Ectodermal cell (in vitro differentiated cells): Measurements from ENCODE around the gene RABGAP1L.
"Not testable (repeated sequence)": the region's sequence is repeated elsewhere in the genome, so short reads cannot be mapped to it uniquely, and the experiment has no call there.

Experiments
- H3K27ac ChIP-seq: 2 replicates; pipeline ENCODE4 v1.7.0; 2013; ENCODE audit warnings: mild to moderate bottlenecking, low read depth, low read length; ENCODE audit not compliant: insufficient read depth, poor library complexity, severe bottlenecking
- H3K27me3 ChIP-seq: 2 replicates; pipeline ENCODE4 v1.7.0; 2013; ENCODE audit warnings: mild to moderate bottlenecking, low read length; ENCODE audit not compliant: insufficient read depth, control insufficient read depth, poor library complexity, severe bottlenecking
- H3K36me3 ChIP-seq: one replicate; pipeline ENCODE4 v1.7.0; 2013; ENCODE audit warnings: low read length; ENCODE audit not compliant: control insufficient read depth, insufficient read depth
- H3K4me1 ChIP-seq: one replicate; pipeline ENCODE4 v1.7.0; 2013; ENCODE audit warnings: low read length; ENCODE audit not compliant: control insufficient read depth, insufficient read depth
- H3K4me3 ChIP-seq: 2 replicates; pipeline ENCODE4 v1.7.0; 2013; ENCODE audit warnings: low read depth, low read length, control low read depth; ENCODE audit not compliant: insufficient read depth
- H3K9me3 ChIP-seq: 2 replicates; pipeline ENCODE4 v1.7.0; 2013; ENCODE audit warnings: mild to moderate bottlenecking, low read length, moderate library complexity; ENCODE audit not compliant: control insufficient read depth
- WGBS, 2 experiments: methylation state at CpG; one replicate each; pipeline ENCODE4 v1.1.7; 2013; ENCODE audit warnings: missing lambda C conversion rate in 2 of 2; 5-methylcytosine and 5-hydroxymethylcytosine counted together

Gene RABGAP1L

GRCh38 chr1:174393885-174394284 is 234.6 kb downstream of the RABGAP1L start:
- no peaks in the 10 kb centered on the region for H3K4me1 ChIP-seq
- H3K4me3 ChIP-seq: no peak overlapping the region
- 91 to 94% methylated on average over 3 to 4 of the region's 4 CpGs for WGBS, 2 experiments
- H3K27me3 ChIP-seq: no peaks in the 10 kb centered on the region
- no peaks in the 10 kb centered on the region for H3K9me3 ChIP-seq
- H3K27ac ChIP-seq: no peak overlapping the region
- H3K36me3 ChIP-seq: no peaks in the 10 kb centered on the region

- Histone ChIP-seq H3K4me3 (no peak overlapping the region), H3K36me3 (no peaks in the 10 kb centered on the region), H3K9me3 (no peaks in the 10 kb centered on the region), H3K4me1 (no peaks in the 10 kb centered on the region), H3K27ac (no peak overlapping the region), H3K27me3 (no peaks in the 10 kb centered on the region)
- 86 to 100% methylated on average over 1 of the region's 1 CpG for WGBS, 2 experiments
These were observed 237.9 kb downstream of the RABGAP1L start for GRCh38 chr1:174397261-174397660.

GRCh38 chr1:174398246-174398645 is 238.9 kb downstream of the RABGAP1L start:
- WGBS, 2 experiments: 89 to 92% methylated on average over 4 of the region's 4 CpGs
- Histone ChIP-seq H3K4me3 (no peak overlapping the region), H3K27me3 (no peaks in the 10 kb centered on the region), H3K36me3 (no peaks in the 10 kb centered on the region), H3K4me1 (no peaks in the 10 kb centered on the region), H3K9me3 (no peaks in the 10 kb centered on the region), H3K27ac (no peak overlapping the region)

- Histone ChIP-seq H3K27ac (no peak overlapping the region), H3K9me3 (no peaks in the 10 kb centered on the region), H3K36me3 (no peaks in the 10 kb centered on the region), H3K27me3 (no peaks in the 10 kb centered on the region), H3K4me1 (no peaks in the 10 kb centered on the region), H3K4me3 (no peak overlapping the region)
- WGBS, 2 experiments: 76 to 100% methylated on average over 1 of the region's 1 CpG
These were observed 239.9 kb downstream of the RABGAP1L start for GRCh38 chr1:174399211-174399610.

- Histone ChIP-seq H3K9me3 (no peaks in the 10 kb centered on the region), H3K27me3 (no peaks in the 10 kb centered on the region), H3K4me1 (no peaks in the 10 kb centered on the region), H3K27ac (no peak overlapping the region), H3K36me3 (no peaks in the 10 kb centered on the region), H3K4me3 (no peak overlapping the region)
- WGBS, 2 experiments: 93 to 96% methylated on average over 4 of the region's 4 CpGs
These were observed 241.8 kb downstream of the RABGAP1L start for GRCh38 chr1:174401075-174401474.

- Histone ChIP-seq H3K27me3 (no peaks in the 10 kb centered on the region), H3K9me3 (no peaks in the 10 kb centered on the region), H3K36me3 (no peaks in the 10 kb centered on the region), H3K27ac (no peak overlapping the region), H3K4me3 (no peak overlapping the region), H3K4me1 (no peaks in the 10 kb centered on the region)
- 92% methylated on average over 1 of the region's 1 CpG; no CpG with 5 or more reads in 1 of the 2 experiments for WGBS, 2 experiments
These were observed 245.9 kb downstream of the RABGAP1L start for GRCh38 chr1:174405219-174405618.

- no peaks in the 10 kb centered on the region for H3K27me3 ChIP-seq
- H3K9me3 ChIP-seq: no peaks in the 10 kb centered on the region
- H3K4me3 ChIP-seq: no peak overlapping the region
- WGBS, 2 experiments: 93 to 94% methylated on average over 4 of the region's 4 CpGs
- no peaks in the 10 kb centered on the region for H3K4me1 ChIP-seq
- no peak overlapping the region for H3K27ac ChIP-seq
- no peaks in the 10 kb centered on the region for H3K36me3 ChIP-seq
These were observed 247.1 kb downstream of the RABGAP1L start for GRCh38 chr1:174406421-174406820.

GRCh38 chr1:174407665-174408064 is 248.3 kb downstream of the RABGAP1L start:
- Histone ChIP-seq H3K27ac (no peak overlapping the region), H3K9me3 (no peaks in the 10 kb centered on the region), H3K4me1 (no peaks in the 10 kb centered on the region), H3K4me3 (no peak overlapping the region), H3K27me3 (no peaks in the 10 kb centered on the region), H3K36me3 (no peaks in the 10 kb centered on the region)
- 91 to 100% methylated on average over 1 to 2 of the region's 3 CpGs for WGBS, 2 experiments

GRCh38 chr1:174408146-174408545 is 248.8 kb downstream of the RABGAP1L start:
- Histone ChIP-seq H3K27ac (no peak overlapping the region), H3K4me1 (no peaks in the 10 kb centered on the region), H3K9me3 (no peaks in the 10 kb centered on the region), H3K27me3 (no peaks in the 10 kb centered on the region), H3K36me3 (no peaks in the 10 kb centered on the region), H3K4me3 (no peak overlapping the region)
- 45 to 57% methylated on average over 2 of the region's 2 CpGs for WGBS, 2 experiments

GRCh38 chr1:174409801-174410200 is 250.5 kb downstream of the RABGAP1L start:
- not testable (repeated sequence) for H3K36me3 ChIP-seq, H3K4me3 ChIP-seq, H3K27me3 ChIP-seq, H3K4me1 ChIP-seq, H3K9me3 ChIP-seq, H3K27ac ChIP-seq
- whole genome bisulfite sequencing, 2 experiments: 91 to 95% methylated on average over 2 to 3 of the region's 3 CpGs

GRCh38 chr1:174413632-174414031 is 254.3 kb downstream of the RABGAP1L start:
- Histone ChIP-seq H3K4me1 (no peaks in the 10 kb centered on the region), H3K9me3 (no peaks in the 10 kb centered on the region), H3K4me3 (no peak overlapping the region), H3K36me3 (no peaks in the 10 kb centered on the region), H3K27ac (no peak overlapping the region), H3K27me3 (no peaks in the 10 kb centered on the region)
- WGBS, 2 experiments: 67 to 68% methylated on average over 4 of the region's 4 CpGs
